HepG2 (cell line): ENCODE measurements around the gene FAM236B.
"Not testable (repeated sequence)": the region's sequence is repeated elsewhere in the genome, so short reads cannot be mapped to it uniquely, and the experiment has no call there.

Experiments used
- ESRRA ChIP-seq: sonication (generic); formaldehyde crosslinking; IDR thresholded peaks from 2 replicates; pipeline ENCODE4 v1.5.1; 2020; ENCODE audit warnings: mild to moderate bottlenecking, low read depth, missing genetic modification reagents
- FIP1L1 ChIP-seq: fragments of 200-400 bp; formaldehyde crosslinking; IDR thresholded peaks from 2 replicates; pipeline ENCODE4 v1.6.1; 2018; ENCODE audit warnings: low read depth, mild to moderate bottlenecking, low read length, moderate library complexity, borderline replicate concordance; ENCODE audit not compliant: insufficient read depth
- IRF9 ChIP-seq: sonication (generic); formaldehyde crosslinking; IDR thresholded peaks from 2 replicates; pipeline ENCODE4 v1.8.0; 2022; ENCODE audit warnings: missing genetic modification reagents, mild to moderate bottlenecking, borderline replicate concordance
- MAF1 ChIP-seq: sonication (generic); formaldehyde crosslinking; IDR thresholded peaks from 2 replicates; pipeline ENCODE4 v1.5.0; 2020; ENCODE audit warnings: missing genetic modification reagents, borderline replicate concordance
- MTERF4 ChIP-seq: sonication (generic); formaldehyde crosslinking; IDR thresholded peaks from 2 replicates; pipeline ENCODE4 v1.8.0; 2023; ENCODE audit warnings: mild to moderate bottlenecking, missing genetic modification reagents
- MXD3 ChIP-seq: IDR thresholded peaks from 2 replicates; pipeline ENCODE4 v1.6.1; 2016; ENCODE audit warnings: mild to moderate bottlenecking, missing biosample characterization, missing genetic modification reagents
- POLR2A ChIP-seq, 2 experiments: IDR thresholded peaks; 2 replicates each; pipeline ENCODE4 v1.6.1; 2011; ENCODE audit warnings: low read depth in 2 of 2, low read length in 2 of 2, mild to moderate bottlenecking in 1 of 2, moderate library complexity in 1 of 2; ENCODE audit not compliant: insufficient read depth in 1 of 2
- RFX5 ChIP-seq: IDR thresholded peaks from 2 replicates; pipeline ENCODE4 v1.6.1; 2011; ENCODE audit warnings: low read depth, low read length, improper control_type of control experiment
- SALL2 ChIP-seq: sonication (generic); formaldehyde crosslinking; IDR thresholded peaks from 2 replicates; pipeline ENCODE4 v1.8.1; 2023; ENCODE audit warnings: mild to moderate bottlenecking, missing genetic modification reagents, inconsistent platforms
- SMAD1 ChIP-seq: sonication (generic); formaldehyde crosslinking; IDR thresholded peaks from 2 replicates; pipeline ENCODE4 v1.4.0; 2020; ENCODE audit warnings: missing genetic modification reagents, low read depth, mild to moderate bottlenecking, borderline replicate concordance
- STAT6 ChIP-seq: sonication (generic); formaldehyde crosslinking; IDR thresholded peaks from 2 replicates; pipeline ENCODE4 v1.4.0; 2020; ENCODE audit warnings: missing genetic modification reagents, mild to moderate bottlenecking, borderline replicate concordance
- ZNF280B ChIP-seq: sonication (generic); formaldehyde crosslinking; IDR thresholded peaks from 2 replicates; pipeline ENCODE4 v1.5.0; 2020; ENCODE audit warnings: missing genetic modification reagents, mild to moderate bottlenecking, borderline replicate concordance
- ZNF333 ChIP-seq: sonication (generic); formaldehyde crosslinking; IDR thresholded peaks from 2 replicates; pipeline ENCODE4 v1.4.0; 2020; ENCODE audit warnings: mild to moderate bottlenecking, missing genetic modification reagents, borderline replicate concordance
- ZNF513 ChIP-seq: sonication (generic); formaldehyde crosslinking; conservative IDR thresholded peaks from 2 replicates; pipeline ENCODE4 v1.5.0; 2020; ENCODE audit warnings: missing genetic modification reagents

- not testable (repeated sequence) for TF ChIP-seq MAF1 (CRISPR knock-in tag); RFX5; MXD3 (CRISPR knock-in tag); SMAD1 (CRISPR knock-in tag); IRF9; MTERF4 (CRISPR knock-in tag); STAT6 (CRISPR knock-in tag); POLR2A (IDR thresholded peaks at IDR 0.05; ENCODE audit: insufficient read depth in 1 of 2, low read depth in 2 of 2, low read length in 2 of 2); ZNF280B (CRISPR knock-in tag); ZNF513 (CRISPR knock-in tag); ESRRA (CRISPR knock-in tag); FIP1L1; ZNF333; SALL2
These were observed 5.6 kb downstream of the FAM236B start, which contains the start of gene DMRTC1B for GRCh38 chrX:72776653-72777466.
